OCI-LY7 (cell line): Measurements from ENCODE around the gene DLX4. TPM values are rescaled to one million over a fixed set of nuclear protein-coding genes. Genes with fewer than 3 reads are reported as not detected.
A peak's percentile ranks its signal among the peaks of the same experiment; 100 is the strongest.

Experiments
- BruUV-seq: library from RNA; stranded (reverse); fragments of 400-500 nt; replicated peaks from 2 replicates; lab custom pipeline; 2021; lab: Mats Ljungman, UMichigan
- CTCF ChIA-PET: fragments of 300-600 bp; sonication (Branson Sonifier 250); formaldehyde crosslinking; loops from one replicate; lab custom pipeline; 2022; ENCODE audit warnings: antibody characterized with exemption; ENCODE audit not compliant: unreplicated experiment; lab: Charles Lee
- POLR2A ChIA-PET: fragments of 300-600 bp; sonication (Branson Sonifier 250); formaldehyde crosslinking; loops from one replicate; lab custom pipeline; 2022; ENCODE audit warnings: antibody characterized with exemption; lab: Charles Lee
- DNase-seq: peaks from one replicate; pipeline ENCODE4 v3.0.0-alpha.2; 2015; ENCODE audit warnings: low spot score
- H2AFZ ChIP-seq: fragments of 200-600 bp; sonication (generic), shearing (Covaris generic); 2 replicates; pipeline ENCODE4 v1.6.1; 2014; ENCODE audit warnings: mild to moderate bottlenecking, antibody characterized with exemption, low read length, moderate library complexity
- H3K27ac ChIP-seq: fragments of 200-600 bp; sonication (generic); 2 replicates; pipeline ENCODE4 v1.5.1; 2014; ENCODE audit warnings: mixed run types, low read depth, mild to moderate bottlenecking, moderate library complexity, low read length, inconsistent platforms; ENCODE audit not compliant: poor library complexity, severe bottlenecking
- H3K36me3 ChIP-seq: fragments of 200-600 bp; sonication (generic); 2 replicates; pipeline ENCODE4 v1.6.1; 2014; ENCODE audit warnings: mild to moderate bottlenecking, antibody characterized with exemption, low read length, moderate library complexity, mixed read lengths; ENCODE audit not compliant: insufficient read depth
- H3K4me1 ChIP-seq: fragments of 200-600 bp; sonication (generic); 2 replicates; pipeline ENCODE4 v1.5.1; 2014; ENCODE audit warnings: mild to moderate bottlenecking, low read length; ENCODE audit not compliant: insufficient read depth, poor library complexity, severe bottlenecking
- H3K4me2 ChIP-seq: fragments of 200-600 bp; sonication (generic); 2 replicates; pipeline ENCODE4 v1.6.1; 2014; ENCODE audit warnings: mild to moderate bottlenecking, low read length
- H3K4me3 ChIP-seq: fragments of 200-600 bp; sonication (generic); 2 replicates; pipeline ENCODE4 v1.5.1; 2014; ENCODE audit warnings: mild to moderate bottlenecking, low read depth, low read length; ENCODE audit not compliant: poor library complexity, severe bottlenecking
- H3K79me2 ChIP-seq: fragments of 200-600 bp; sonication (generic); 2 replicates; pipeline ENCODE4 v1.6.1; 2016; ENCODE audit warnings: low read depth, mild to moderate bottlenecking, low read length, moderate library complexity, mixed read lengths; ENCODE audit not compliant: insufficient read depth
- H3K9me2 ChIP-seq: fragments of 200-600 bp; sonication (generic); 2 replicates; pipeline ENCODE4 v1.6.1; 2016; ENCODE audit warnings: mild to moderate bottlenecking, low read length, mixed read lengths; ENCODE audit not compliant: insufficient read depth
- H3K9me3 ChIP-seq: fragments of 200-600 bp; sonication (generic); 2 replicates; pipeline ENCODE4 v1.6.1; 2014; ENCODE audit warnings: mild to moderate bottlenecking, mixed run types, low read length, mixed read lengths
- H4K20me1 ChIP-seq: fragments of 200-600 bp; sonication (generic); 2 replicates; pipeline ENCODE4 v1.6.1; 2014; ENCODE audit warnings: mild to moderate bottlenecking, antibody characterized with exemption, low read length, moderate library complexity, mixed read lengths; ENCODE audit not compliant: insufficient read depth
- EZH2phosphoT487 ChIP-seq: fragments of 200-600 bp; sonication (generic); IDR thresholded peaks from 2 replicates; pipeline ENCODE4 v1.6.1; 2018; ENCODE audit warnings: low read depth, borderline replicate concordance, mild to moderate bottlenecking, mixed run types, antibody characterized with exemption, low read length, moderate library complexity, mixed read lengths
- intact Hi-C: fragments of 100-400 bp; cut with micrococcal nuclease; formaldehyde crosslinking; loops from one replicate; pipeline ENCODE4 v1.10.0; 2022; ENCODE audit not compliant: unreplicated experiment
- total RNA-seq, 2 experiments: library from RNA; depleted of rRNA in 1 of 2; stranded (reverse); fragments of >200 nt in 1 of 2; shearing (Covaris generic) in 1 of 2; gene quantifications; 2 replicates each; pipeline ENCODE4 v1.2.3, GENCODE V29; 2014 to 2022
- TF ChIP-seq, protein P1 (sequence below): fragments of 200-600 bp; sonication (generic); conservative IDR thresholded peaks from 2 replicates; pipeline ENCODE4 v1.5.1; 2014; ENCODE audit warnings: mild to moderate bottlenecking, antibody characterized with exemption, low read length, moderate library complexity, mixed read lengths

Gene DLX4
- total RNA-seq, 2 experiments from 2014 or later = 0.27 to 0.47 TPM

DNA sequence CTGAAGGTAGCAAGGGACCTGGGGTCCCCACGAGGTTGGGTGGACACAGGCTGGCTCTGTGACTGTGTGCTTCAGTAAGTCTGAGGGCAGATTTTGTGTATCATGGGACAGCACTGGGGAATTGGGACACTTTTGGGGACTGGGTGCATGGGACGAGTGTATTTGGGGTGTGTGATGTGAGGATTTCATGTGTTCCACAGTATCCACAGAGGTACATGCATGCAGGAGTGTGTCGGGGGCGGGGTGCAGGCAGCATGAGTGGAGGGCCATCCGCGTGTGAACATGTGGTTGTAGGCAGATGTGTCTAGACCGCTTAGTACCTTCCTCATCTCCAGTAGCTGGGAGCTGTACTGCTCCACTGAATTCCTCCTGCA is 27.1 kb downstream of the DLX4 start:
- Histone ChIP-seq H3K79me2 (no peaks in the 10 kb centered on the region), H3K9me2 (no peaks in the 10 kb centered on the region), H3K4me1 (peaks cover 5% of the 10 kb centered on the region), H3K4me3 (no peak overlapping the region), H3K4me2 (no peak overlapping the region), H4K20me1 (no peaks in the 10 kb centered on the region), H3K27ac (no peak overlapping the region), H3K36me3 (no peaks in the 10 kb centered on the region), H3K9me3 (no peaks in the 10 kb centered on the region), H2AFZ (no peak overlapping the region)
- DNase-seq = no peak
- intact Hi-C loops = loop anchor here (1.0 to 5.0 kb wide), 2 partner anchors 44 to 289 kb away; partner anchors contain the start of gene SLC35B1
- ChIA-PET POLR2A (interaction anchor here (1.8 kb wide), 1 partner anchor 18 kb away, joined by 4 read pairs; no protein-coding TSS in a partner anchor), CTCF (interaction anchor here (1.4 kb wide), 1 partner anchor 43 kb away, joined by 5 read pairs; no protein-coding TSS in a partner anchor)
- BruUV-seq = no TSS peak
- no peak for TF ChIP-seq EZH2phosphoT487
- TF ChIP-seq, protein P1, sequence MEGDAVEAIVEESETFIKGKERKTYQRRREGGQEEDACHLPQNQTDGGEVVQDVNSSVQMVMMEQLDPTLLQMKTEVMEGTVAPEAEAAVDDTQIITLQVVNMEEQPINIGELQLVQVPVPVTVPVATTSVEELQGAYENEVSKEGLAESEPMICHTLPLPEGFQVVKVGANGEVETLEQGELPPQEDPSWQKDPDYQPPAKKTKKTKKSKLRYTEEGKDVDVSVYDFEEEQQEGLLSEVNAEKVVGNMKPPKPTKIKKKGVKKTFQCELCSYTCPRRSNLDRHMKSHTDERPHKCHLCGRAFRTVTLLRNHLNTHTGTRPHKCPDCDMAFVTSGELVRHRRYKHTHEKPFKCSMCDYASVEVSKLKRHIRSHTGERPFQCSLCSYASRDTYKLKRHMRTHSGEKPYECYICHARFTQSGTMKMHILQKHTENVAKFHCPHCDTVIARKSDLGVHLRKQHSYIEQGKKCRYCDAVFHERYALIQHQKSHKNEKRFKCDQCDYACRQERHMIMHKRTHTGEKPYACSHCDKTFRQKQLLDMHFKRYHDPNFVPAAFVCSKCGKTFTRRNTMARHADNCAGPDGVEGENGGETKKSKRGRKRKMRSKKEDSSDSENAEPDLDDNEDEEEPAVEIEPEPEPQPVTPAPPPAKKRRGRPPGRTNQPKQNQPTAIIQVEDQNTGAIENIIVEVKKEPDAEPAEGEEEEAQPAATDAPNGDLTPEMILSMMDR = no peak

DNA sequence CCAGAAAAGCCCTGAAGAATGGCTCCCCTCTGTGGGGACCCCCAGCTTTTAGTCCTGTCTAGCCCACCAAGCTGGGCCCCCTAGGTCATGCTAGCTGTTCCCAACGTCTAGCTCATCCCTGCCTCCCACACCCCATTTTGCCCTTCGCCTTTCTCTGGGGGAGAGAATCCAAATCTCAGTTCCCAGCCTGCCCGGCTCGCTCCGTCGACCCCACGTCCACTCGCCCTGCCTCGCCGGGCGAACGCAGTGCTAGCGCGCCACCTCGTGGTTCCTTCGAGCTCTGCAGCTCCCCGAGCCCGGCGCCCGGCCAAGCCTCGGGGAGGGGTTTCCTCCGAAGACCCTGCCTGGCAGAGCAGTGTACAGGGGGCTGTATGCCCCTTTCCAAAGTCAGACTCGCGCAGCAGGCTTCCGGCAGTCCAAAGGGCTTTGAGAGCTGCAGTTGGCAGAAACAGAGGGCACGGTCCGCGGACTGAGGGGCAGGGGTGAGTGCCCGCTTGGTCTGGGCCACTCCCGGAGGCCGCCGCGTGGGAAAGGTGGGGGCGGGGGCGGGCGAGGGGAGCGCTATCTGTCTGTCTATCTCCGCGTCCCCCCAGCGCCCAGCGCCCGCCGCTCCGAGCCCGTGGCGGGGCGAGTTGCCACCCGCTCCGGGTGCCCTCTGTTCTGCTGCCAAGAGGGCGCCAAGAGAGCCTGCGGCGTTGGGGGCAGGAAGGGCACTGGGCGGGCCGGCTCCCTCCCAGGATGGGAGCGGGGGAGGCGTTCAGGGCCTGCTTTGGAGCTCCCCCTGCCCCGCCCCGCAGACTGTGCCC is 27.7 kb downstream of the DLX4 start:
- no peak overlapping the region for H3K27ac ChIP-seq

More for the DNA sequence above, 27.7 kb downstream of the DLX4 start:
- H4K20me1 ChIP-seq = no peaks in the 10 kb centered on the region
- POLR2A ChIA-PET = interaction anchor here (1.8 kb wide), 1 partner anchor 19 kb away, joined by 4 read pairs; no protein-coding TSS in a partner anchor
- H3K79me2 ChIP-seq = no peaks in the 10 kb centered on the region
- peak overlapping the region; percentile 49 for H3K4me2 ChIP-seq
- intact Hi-C loops = loop anchor here (1.0 to 5.0 kb wide), 2 partner anchors 44 to 289 kb away; partner anchors contain the start of gene SLC35B1
- BruUV-seq = no TSS peak
- H3K4me1 ChIP-seq = peaks cover 5% of the 10 kb centered on the region
- CTCF ChIA-PET = interaction anchor here (0.8 to 1.4 kb wide), 4 partner anchors 18 to 131 kb away, joined by 3 to 5 read pairs (median 4); no protein-coding TSS in a partner anchor
- peak overlapping the region; percentile 17 for H3K4me3 ChIP-seq
- H2AFZ ChIP-seq = no peak overlapping the region; the same call in 1 of the 2 replicates
- peak; percentile 53 for DNase-seq
- H3K36me3 ChIP-seq = no peaks in the 10 kb centered on the region
- no peak for TF ChIP-seq EZH2phosphoT487
- TF ChIP-seq, protein P1 = peak; percentile 95
- H3K9me3 ChIP-seq = no peaks in the 10 kb centered on the region
- no peaks in the 10 kb centered on the region for H3K9me2 ChIP-seq
